Upper lobe of left lung (tissue), 6 donors: Measurements from ENCODE around the gene PAQR7. TPM values are rescaled to one million over a fixed set of nuclear protein-coding genes. Genes with fewer than 3 reads are reported as not detected.
"Not testable (repeated sequence)": the region's sequence is repeated elsewhere in the genome, so short reads cannot be mapped to it uniquely, and the experiment has no call there.

Experiments used
- ATAC-seq, 2 donors: fragments of 200-7000 bp; cut with Tn5 transposase; one replicate each; pipeline ENCODE4 v1.9.1; 2022; ENCODE audit warnings: mild to moderate bottlenecking in 2 of 2, moderate library complexity in 2 of 2; ENCODE audit not compliant: low FRiP score in 2 of 2
- DNase-seq, 2 donors: peaks; one replicate each; pipeline ENCODE4 v3.0.0-alpha.2; 2019 to 2020
- H3K27ac ChIP-seq, 4 donors: fragments of 200-600 bp; sonication (generic); one replicate each; pipeline ENCODE4 v1.5.1; 2016 to 2019
- H3K27me3 ChIP-seq, 4 donors: fragments of 200-600 bp; sonication (generic); one replicate each; pipeline ENCODE4 v1.5.1; 2017 to 2019
- H3K36me3 ChIP-seq, 4 donors: fragments of 200-600 bp; sonication (generic); one replicate each; pipeline ENCODE4 v1.5.1; 2016 to 2019
- H3K4me1 ChIP-seq, 4 donors: fragments of 200-600 bp; sonication (generic); one replicate each; pipeline ENCODE4 v1.5.1; 2018 to 2019
- H3K4me3 ChIP-seq, 4 donors: fragments of 200-600 bp; sonication (generic); one replicate each; pipeline ENCODE4 v1.5.1; 2017 to 2019; ENCODE audit warnings: mild to moderate bottlenecking in 2 of 4, moderate library complexity in 1 of 4
- H3K9me3 ChIP-seq, 4 donors: fragments of 200-600 bp; sonication (generic); one replicate each; pipeline ENCODE4 v1.5.1; 2018 to 2019
- CTCF ChIP-seq, 6 experiments: fragments of 450-650 bp in 4 of 6; fragments of 200-600 bp in 2 of 6; sonication (generic) in 2 of 6; IDR thresholded peaks; one replicate each; pipeline ENCODE4 v1.5.1; 2016 to 2019; ENCODE audit warnings: antibody characterized with exemption in 6 of 6
- EP300 ChIP-seq, 4 donors: sonication (generic); formaldehyde crosslinking; IDR thresholded peaks; one replicate each; pipeline ENCODE4 v1.5.1; 2017; ENCODE audit warnings: antibody characterized with exemption in 4 of 4, control low read depth in 2 of 4
- POLR2A ChIP-seq, 4 donors: fragments of 450-650 bp; IDR thresholded peaks; one replicate each; pipeline ENCODE4 v1.5.1; 2016 to 2017; ENCODE audit warnings: antibody characterized with exemption in 4 of 4, mild to moderate bottlenecking in 2 of 4
- POLR2AphosphoS5 ChIP-seq, 2 donors: sonication (generic); formaldehyde crosslinking; IDR thresholded peaks; one replicate each; pipeline ENCODE4 v1.5.1; 2017; ENCODE audit warnings: antibody characterized with exemption in 2 of 2
- WGBS, 2 donors: methylation state at CpG; one replicate each; pipeline ENCODE4 v1.1.5; 2017 to 2018; 5-methylcytosine and 5-hydroxymethylcytosine counted together
- total RNA-seq, 6 donors: library from RNA; depleted of rRNA in 4 of 6; stranded (reverse); fragments of >200 nt in 4 of 6; gene quantifications; one replicate each; pipeline versions ENCODE4 v1.1.0 to v1.2.1, GENCODE V29; 2016 to 2021
- donor health status: DM: no; HTN: no; CAD: no; lungs with moderate emphysema.
- donor health status: DM: no; HTN: yes; CAD: no; lungs with severe emphysema.

Gene PAQR7
- total RNA-seq, 6 donors from 2014 or later = 1.9 to 9.6 (median 7.0) TPM

- WGBS, 2 donors = 93 to 95% methylated on average over 3 of the region's 3 CpGs
- TF ChIP-seq CTCF (IDR thresholded peaks at IDR 0.05) (no peak), EP300 (IDR thresholded peaks at IDR 0.05) (no peak), POLR2AphosphoS5 (IDR thresholded peaks at IDR 0.05) (no peak), POLR2A (IDR thresholded peaks at IDR 0.05) (no peak)
Measured at GRCh38 chr1:25844536-25845337, 30.8 kb downstream of the PAQR7 start.

GRCh38 chr1:25843483-25843882, 32.0 kb downstream of the PAQR7 start:
- Histone ChIP-seq H3K9me3 (no peaks in the 10 kb centered on the region), H3K4me1 (no peaks in the 10 kb centered on the region), H3K4me3 (no peak overlapping the region), H3K36me3 (no peaks in the 10 kb centered on the region), H3K27me3 (no peaks in the 10 kb centered on the region), H3K27ac (no peak overlapping the region)
- TF ChIP-seq EP300 (IDR thresholded peaks at IDR 0.05) (no peak), POLR2AphosphoS5 (IDR thresholded peaks at IDR 0.05) (no peak), POLR2A (IDR thresholded peaks at IDR 0.05) (no peak), CTCF (IDR thresholded peaks at IDR 0.05) (no peak)
- DNase-seq (no peak), ATAC-seq (no peak)
- WGBS, 2 donors = 85 to 87% methylated on average over 3 of the region's 3 CpGs

More at GRCh38 chr1:25844536-25845337, 30.8 kb downstream of the PAQR7 start:
- DNase-seq = no peak
- Histone ChIP-seq H3K36me3 (no peaks in the 10 kb centered on the region), H3K4me3 (no peak overlapping the region), H3K27ac (no peak overlapping the region), H3K27me3 (no peaks in the 10 kb centered on the region), H3K4me1 (no peaks in the 10 kb centered on the region), H3K9me3 (no peaks in the 10 kb centered on the region)
- no peak for ATAC-seq

GRCh38 chr1:25839808-25840207, 35.7 kb downstream of the PAQR7 start:
- WGBS, 2 donors = 89 to 96% methylated on average over 4 of the region's 4 CpGs
- H3K36me3 ChIP-seq, DNase-seq, H3K9me3 ChIP-seq, H3K27ac ChIP-seq, H3K4me1 ChIP-seq, H3K4me3 ChIP-seq, H3K27me3 ChIP-seq, ATAC-seq: not testable (repeated sequence)

GRCh38 chr1:25837262-25837875, 38.1 kb downstream of the PAQR7 start:
- TF ChIP-seq POLR2AphosphoS5 (IDR thresholded peaks at IDR 0.05) (no peak), CTCF (IDR thresholded peaks at IDR 0.05) (peak in 3 of 6 experiments; percentile 32 to 40 (median 38))
- Histone ChIP-seq H3K9me3 (no peaks in the 10 kb centered on the region), H3K36me3 (peaks cover 6 to 21% (median 16%) of the 10 kb centered on the region in 4 donors), H3K4me3 (no peak overlapping the region), H3K4me1 (no peaks in the 10 kb centered on the region), H3K27me3 (no peaks in the 10 kb centered on the region), H3K27ac (no peak overlapping the region)
- ATAC-seq (no peak), DNase-seq (no peak)
- 88 to 89% methylated on average over 1 of the region's 1 CpG for WGBS, 2 donors

GRCh38 chr1:25836695-25837094, 38.8 kb downstream of the PAQR7 start:
- Histone ChIP-seq H3K27ac (no peak overlapping the region), H3K36me3 (peaks cover 11 to 28% (median 22%) of the 10 kb centered on the region in 4 donors), H3K27me3 (no peaks in the 10 kb centered on the region), H3K4me3 (no peak overlapping the region), H3K4me1 (no peaks in the 10 kb centered on the region), H3K9me3 (no peaks in the 10 kb centered on the region)
- no peak for DNase-seq
- TF ChIP-seq POLR2A (IDR thresholded peaks at IDR 0.05) = no peak
- TF ChIP-seq POLR2AphosphoS5 (IDR thresholded peaks at IDR 0.05) = no peak
- TF ChIP-seq CTCF (IDR thresholded peaks at IDR 0.05) = no peak
- TF ChIP-seq EP300 (IDR thresholded peaks at IDR 0.05) = no peak
- WGBS, 2 donors = 72 to 84% methylated on average over 3 of the region's 3 CpGs
- ATAC-seq = no peak
